ENCODE data around the gene EXD3.

The EXD3 gene

DNA sequence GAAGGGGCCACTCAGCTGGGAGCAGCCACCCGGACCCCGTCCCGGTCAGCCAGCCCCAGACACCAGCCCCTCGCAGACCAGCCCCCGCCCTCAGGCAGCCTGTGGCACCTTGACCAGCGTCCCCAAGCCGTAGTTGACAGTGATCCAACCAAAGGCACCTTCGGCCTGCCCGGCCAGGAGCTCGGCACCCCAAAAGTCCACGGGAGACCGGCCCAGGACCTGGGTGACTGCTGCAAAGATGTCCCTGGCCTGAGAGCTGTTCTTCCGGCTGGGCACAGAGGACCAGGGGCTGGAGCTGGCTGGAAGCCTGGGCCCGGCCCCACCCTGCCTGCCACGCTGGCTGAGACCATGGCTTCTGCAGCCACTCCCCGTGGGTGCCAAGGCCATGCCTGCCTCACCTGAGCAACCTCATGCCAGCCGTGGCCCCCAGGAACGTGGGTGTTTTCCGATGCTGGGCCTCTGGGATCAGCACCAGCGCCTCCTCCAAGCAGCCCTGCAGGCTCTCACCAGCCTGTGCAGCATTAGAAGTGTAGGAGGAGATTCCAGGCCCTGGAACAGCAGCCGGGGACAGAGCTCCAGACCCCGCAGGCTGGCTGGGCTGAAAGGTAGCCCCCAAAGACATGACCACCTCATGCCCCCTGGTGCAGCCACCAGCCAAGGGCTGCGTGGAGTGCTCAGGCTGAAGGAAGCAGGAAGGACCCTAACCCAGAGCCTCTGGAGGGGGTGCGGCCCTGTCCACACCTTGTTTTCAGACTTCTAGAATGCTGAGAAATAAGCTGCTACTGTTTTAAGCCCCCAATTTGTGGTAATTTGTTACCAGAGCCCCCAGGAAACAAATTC, 14.0 kb upstream of the EXD3 start:
- Histone ChIP-seq H3F3A (ENCODE audit: insufficient read depth, low read length) (0 out of 2 replicates have a peak, but pooled peaks cover 2% of the 10 kb centered on the region), H3K9me3 (replicated peaks; ENCODE audit: insufficient read depth, low read length) (no peaks in the 10 kb centered on the region), H3K27ac (ENCODE audit: low read length) (no peak overlapping the region), H2AFZ (ENCODE audit: low read length) (no peak overlapping the region), H3K4me2 (ENCODE audit: low read depth, low read length) (no peak overlapping the region), H3K4me1 (ENCODE audit: low read length) (no peaks in the 10 kb centered on the region), H3K4me3 (ENCODE audit: low read length) (no peak overlapping the region), H3K9ac (ENCODE audit: low read length) (no peak overlapping the region), H3K9me2 (replicated peaks; ENCODE audit: insufficient read depth, low read length) (no peaks in the 10 kb centered on the region), H3K79me2 (ENCODE audit: low read length) (no peaks in the 10 kb centered on the region), H3K36me3 (replicated peaks; ENCODE audit: insufficient read depth, low read length) (no peaks in the 10 kb centered on the region), H4K20me1 (ENCODE audit: insufficient read depth, low read length) (no peaks in the 10 kb centered on the region), H3K27me3 (replicated peaks; ENCODE audit: insufficient read depth, low read length) (peaks cover 76% of the 10 kb centered on the region)
- TF ChIP-seq EZH2 (optimal IDR thresholded peaks at IDR 0.05; ENCODE audit: low read depth, low read length) = no peak
- TF ChIP-seq, protein P1, sequence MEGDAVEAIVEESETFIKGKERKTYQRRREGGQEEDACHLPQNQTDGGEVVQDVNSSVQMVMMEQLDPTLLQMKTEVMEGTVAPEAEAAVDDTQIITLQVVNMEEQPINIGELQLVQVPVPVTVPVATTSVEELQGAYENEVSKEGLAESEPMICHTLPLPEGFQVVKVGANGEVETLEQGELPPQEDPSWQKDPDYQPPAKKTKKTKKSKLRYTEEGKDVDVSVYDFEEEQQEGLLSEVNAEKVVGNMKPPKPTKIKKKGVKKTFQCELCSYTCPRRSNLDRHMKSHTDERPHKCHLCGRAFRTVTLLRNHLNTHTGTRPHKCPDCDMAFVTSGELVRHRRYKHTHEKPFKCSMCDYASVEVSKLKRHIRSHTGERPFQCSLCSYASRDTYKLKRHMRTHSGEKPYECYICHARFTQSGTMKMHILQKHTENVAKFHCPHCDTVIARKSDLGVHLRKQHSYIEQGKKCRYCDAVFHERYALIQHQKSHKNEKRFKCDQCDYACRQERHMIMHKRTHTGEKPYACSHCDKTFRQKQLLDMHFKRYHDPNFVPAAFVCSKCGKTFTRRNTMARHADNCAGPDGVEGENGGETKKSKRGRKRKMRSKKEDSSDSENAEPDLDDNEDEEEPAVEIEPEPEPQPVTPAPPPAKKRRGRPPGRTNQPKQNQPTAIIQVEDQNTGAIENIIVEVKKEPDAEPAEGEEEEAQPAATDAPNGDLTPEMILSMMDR (IDR thresholded peaks at IDR 0.05; ENCODE audit: low read length) = no peak
- TF ChIP-seq EZH2phosphoT487 (IDR thresholded peaks at IDR 0.05; ENCODE audit: low read length) = no peak
- no peak for DNase-seq

DNA sequence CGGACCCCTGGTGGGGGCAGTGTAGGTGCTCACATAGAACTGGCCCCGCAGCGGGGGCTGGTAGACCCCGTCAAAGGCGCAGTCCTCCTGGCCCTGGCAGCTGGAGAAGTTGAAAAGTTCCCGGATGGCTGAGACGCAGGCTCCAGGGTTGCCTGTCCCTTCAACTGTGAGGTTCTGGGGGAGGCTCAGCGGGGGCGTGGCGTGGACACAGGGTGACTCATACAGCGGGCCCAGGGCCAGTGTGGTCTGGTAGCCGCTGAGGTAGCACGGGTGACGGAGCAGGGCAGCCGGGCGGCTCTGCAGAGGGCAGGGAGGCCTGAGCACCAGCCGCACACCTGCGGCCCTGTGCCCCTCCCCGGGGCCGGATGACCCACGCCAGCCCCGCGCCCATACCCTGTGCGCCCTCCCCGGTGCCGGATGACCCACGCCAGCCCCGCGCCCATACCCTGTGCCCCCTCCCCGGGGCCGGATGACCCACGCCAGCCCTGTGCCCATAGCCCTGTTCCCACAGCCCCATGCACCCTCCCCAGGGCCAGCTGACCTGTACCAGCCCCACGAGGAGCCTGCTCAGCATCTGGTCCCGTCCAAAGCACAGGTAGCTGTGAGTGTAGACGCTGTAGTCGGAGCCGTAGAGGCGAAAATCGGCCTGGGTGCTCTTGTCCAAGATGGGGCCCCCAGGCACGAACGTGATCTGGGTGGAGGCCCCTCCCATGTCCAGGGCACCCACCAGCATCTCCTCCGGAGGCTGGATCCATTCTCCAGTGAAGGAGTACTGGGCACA, 13.2 kb upstream of the EXD3 start:
- no peak overlapping the region for H2AFZ ChIP-seq (ENCODE audit: low read length)
- no peak overlapping the region for H3K27ac ChIP-seq (ENCODE audit: low read length)

DNA sequence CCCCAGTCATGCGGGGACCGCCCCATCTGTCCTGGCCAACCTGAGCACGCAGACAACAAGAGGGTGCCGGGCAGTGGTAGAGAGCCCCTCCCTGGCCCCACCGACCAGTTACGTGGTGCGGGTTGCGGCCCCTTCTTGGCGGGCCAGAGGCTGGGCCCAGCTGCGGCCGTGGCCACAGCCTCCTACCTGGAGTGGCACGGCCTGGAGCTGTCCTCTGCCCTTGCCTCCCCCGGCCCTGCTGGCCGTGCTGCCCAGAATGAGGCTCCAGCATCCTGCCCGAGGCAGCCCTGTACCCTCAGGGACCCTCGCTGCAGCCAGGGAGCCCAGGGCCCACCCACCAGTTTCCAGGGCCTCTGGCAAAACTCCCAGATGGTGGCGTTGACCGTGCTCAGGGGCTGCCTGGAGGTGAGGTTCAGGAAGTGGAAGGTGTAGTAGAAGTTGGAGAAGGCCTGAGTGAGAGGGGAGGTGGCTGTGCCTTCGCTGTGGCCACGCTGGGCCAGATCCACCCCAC, 12.5 kb upstream of the EXD3 start:
- Histone ChIP-seq H3K9me3 (replicated peaks; ENCODE audit: insufficient read depth, low read length) (no peaks in the 10 kb centered on the region), H2AFZ (ENCODE audit: low read length) (no peak overlapping the region), H3K4me3 (ENCODE audit: low read length) (no peak overlapping the region), H3K9ac (ENCODE audit: low read length) (no peak overlapping the region), H3K27ac (ENCODE audit: low read length) (no peak overlapping the region), H3K79me2 (ENCODE audit: low read length) (no peaks in the 10 kb centered on the region), H3K36me3 (replicated peaks; ENCODE audit: insufficient read depth, low read length) (no peaks in the 10 kb centered on the region), H3F3A (ENCODE audit: insufficient read depth, low read length) (no peaks in the 10 kb centered on the region), H3K9me2 (replicated peaks; ENCODE audit: insufficient read depth, low read length) (no peaks in the 10 kb centered on the region), H4K20me1 (ENCODE audit: insufficient read depth, low read length) (no peaks in the 10 kb centered on the region), H3K4me2 (ENCODE audit: low read depth, low read length) (no peak overlapping the region), H3K27me3 (replicated peaks; ENCODE audit: insufficient read depth, low read length) (peaks cover 90% of the 10 kb centered on the region), H3K4me1 (ENCODE audit: low read length) (no peaks in the 10 kb centered on the region)
- DNase-seq = no peak
- TF ChIP-seq EZH2 (optimal IDR thresholded peaks at IDR 0.05; ENCODE audit: low read depth, low read length) = no peak
- TF ChIP-seq EZH2phosphoT487 (IDR thresholded peaks at IDR 0.05; ENCODE audit: low read length) = no peak
- TF ChIP-seq, protein P1 (IDR thresholded peaks at IDR 0.05; ENCODE audit: low read length) = no peak

More for the DNA sequence above, 13.2 kb upstream of the EXD3 start:
- Histone ChIP-seq H3K79me2 (ENCODE audit: low read length) (no peaks in the 10 kb centered on the region), H3F3A (ENCODE audit: insufficient read depth, low read length) (no peaks in the 10 kb centered on the region), H4K20me1 (ENCODE audit: insufficient read depth, low read length) (no peaks in the 10 kb centered on the region), H3K4me2 (ENCODE audit: low read depth, low read length) (no peak overlapping the region), H3K27me3 (replicated peaks; ENCODE audit: insufficient read depth, low read length) (peaks cover 82% of the 10 kb centered on the region), H3K4me1 (ENCODE audit: low read length) (no peaks in the 10 kb centered on the region), H3K4me3 (ENCODE audit: low read length) (no peak overlapping the region), H3K9me2 (replicated peaks; ENCODE audit: insufficient read depth, low read length) (no peaks in the 10 kb centered on the region), H3K9ac (ENCODE audit: low read length) (no peak overlapping the region), H3K36me3 (replicated peaks; ENCODE audit: insufficient read depth, low read length) (no peaks in the 10 kb centered on the region), H3K9me3 (replicated peaks; ENCODE audit: insufficient read depth, low read length) (no peaks in the 10 kb centered on the region)
- TF ChIP-seq, protein P1 (IDR thresholded peaks at IDR 0.05; ENCODE audit: low read length) = no peak
- TF ChIP-seq EZH2phosphoT487 (IDR thresholded peaks at IDR 0.05; ENCODE audit: low read length) = no peak
- no peak for TF ChIP-seq EZH2 (optimal IDR thresholded peaks at IDR 0.05; ENCODE audit: low read depth, low read length)
- no peak for DNase-seq
